Adrenal gland (tissue), 5 donors: Measurements from ENCODE around the gene CACNG6.

ENCODE experiments used
- POLR2A ChIP-seq, 2 donors: fragments of 450-650 bp; IDR thresholded peaks; one replicate each; pipeline ENCODE4 v1.6.1; 2017; ENCODE audit warnings: antibody characterized with exemption in 2 of 2, mild to moderate bottlenecking in 2 of 2, moderate library complexity in 1 of 2
- TF ChIP-seq, protein P1 (sequence below), 6 experiments: fragments of 450-650 bp in 4 of 6; fragments of 200-600 bp in 2 of 6; sonication (generic) in 1 of 6; IDR thresholded peaks; 1 replicate in 5 of 6; 2 replicates in 1 of 6; pipeline versions ENCODE4 v1.5.1 to v1.8.0; 2016 to 2021; ENCODE audit warnings: antibody characterized with exemption in 6 of 6, mild to moderate bottlenecking in 2 of 6, moderate library complexity in 1 of 6
- donor health status: DM: no; HTN: no; CAD: no.

DNA sequence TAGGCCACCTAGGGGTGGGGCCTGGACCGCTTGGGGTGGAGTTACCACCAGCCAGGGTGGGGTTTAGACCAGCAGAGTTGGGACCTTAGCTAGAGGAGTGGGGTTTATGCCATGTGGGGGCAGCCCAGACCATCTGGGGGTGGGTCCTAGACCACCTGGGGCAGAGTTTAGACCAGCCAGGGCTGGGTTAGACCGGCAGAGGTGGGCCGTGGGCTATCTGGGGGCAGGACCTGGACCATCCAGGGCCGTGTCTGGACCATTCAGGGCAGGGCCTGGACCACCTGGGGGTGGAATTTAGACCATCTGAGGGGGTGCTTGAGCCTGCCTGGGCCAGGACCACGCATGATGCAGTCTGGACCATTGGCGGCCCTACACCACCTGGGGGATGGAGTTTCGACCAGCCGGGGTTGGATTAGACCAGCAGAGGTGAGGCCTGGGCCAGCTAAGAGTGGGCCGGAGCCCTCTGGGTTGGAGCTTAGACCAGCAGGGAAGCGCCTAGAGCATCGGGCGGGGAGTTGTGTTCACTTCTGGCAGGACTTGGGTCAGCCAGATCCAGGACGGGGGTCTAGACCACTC, 10.0 kb upstream of the CACNG6 start:
- TF ChIP-seq, protein P1, sequence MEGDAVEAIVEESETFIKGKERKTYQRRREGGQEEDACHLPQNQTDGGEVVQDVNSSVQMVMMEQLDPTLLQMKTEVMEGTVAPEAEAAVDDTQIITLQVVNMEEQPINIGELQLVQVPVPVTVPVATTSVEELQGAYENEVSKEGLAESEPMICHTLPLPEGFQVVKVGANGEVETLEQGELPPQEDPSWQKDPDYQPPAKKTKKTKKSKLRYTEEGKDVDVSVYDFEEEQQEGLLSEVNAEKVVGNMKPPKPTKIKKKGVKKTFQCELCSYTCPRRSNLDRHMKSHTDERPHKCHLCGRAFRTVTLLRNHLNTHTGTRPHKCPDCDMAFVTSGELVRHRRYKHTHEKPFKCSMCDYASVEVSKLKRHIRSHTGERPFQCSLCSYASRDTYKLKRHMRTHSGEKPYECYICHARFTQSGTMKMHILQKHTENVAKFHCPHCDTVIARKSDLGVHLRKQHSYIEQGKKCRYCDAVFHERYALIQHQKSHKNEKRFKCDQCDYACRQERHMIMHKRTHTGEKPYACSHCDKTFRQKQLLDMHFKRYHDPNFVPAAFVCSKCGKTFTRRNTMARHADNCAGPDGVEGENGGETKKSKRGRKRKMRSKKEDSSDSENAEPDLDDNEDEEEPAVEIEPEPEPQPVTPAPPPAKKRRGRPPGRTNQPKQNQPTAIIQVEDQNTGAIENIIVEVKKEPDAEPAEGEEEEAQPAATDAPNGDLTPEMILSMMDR (IDR thresholded peaks at IDR 0.05), result no peak
- no peak for TF ChIP-seq POLR2A (IDR thresholded peaks at IDR 0.05)
